SK-N-SH (cell line): ENCODE data around the gene NTNG2.

Source experiments
- CTCF ChIP-seq: fragments of 200-600 bp; sonication (generic); IDR thresholded peaks from 2 replicates; pipeline ENCODE4 v1.6.1; 2017; ENCODE audit warnings: antibody characterized with exemption, mild to moderate bottlenecking, moderate library complexity
- FOXM1 ChIP-seq: IDR thresholded peaks from 2 replicates; pipeline ENCODE4 v1.4.0; 2012; ENCODE audit warnings: low read depth, mild to moderate bottlenecking
- GABPA ChIP-seq: IDR thresholded peaks from 2 replicates; pipeline ENCODE4 v1.4.0; 2012; ENCODE audit warnings: low read depth, mild to moderate bottlenecking
- IRF3 ChIP-seq: fragments of 150-350 bp; IDR thresholded peaks from 2 replicates; pipeline ENCODE4 v1.6.1; 2016; ENCODE audit warnings: mild to moderate bottlenecking, low read depth, low read length
- PBX3 ChIP-seq: IDR thresholded peaks from 2 replicates; pipeline ENCODE4; 2012
- POLR2AphosphoS5 ChIP-seq: IDR thresholded peaks from 2 replicates; pipeline ENCODE4 v1.6.1; 2012; ENCODE audit warnings: low read depth, low read length
- SIN3A ChIP-seq: IDR thresholded peaks from 2 replicates; pipeline ENCODE4 v1.6.1; 2012; ENCODE audit warnings: low read depth, mild to moderate bottlenecking, low read length, moderate library complexity, borderline replicate concordance
- TAF1 ChIP-seq: IDR thresholded peaks from 2 replicates; pipeline ENCODE4 v1.6.1; 2012; ENCODE audit warnings: low read depth, mild to moderate bottlenecking, low read length, moderate library complexity, borderline replicate concordance
- TEAD4 ChIP-seq: IDR thresholded peaks from 2 replicates; pipeline ENCODE4 v1.4.0; 2012; ENCODE audit warnings: mild to moderate bottlenecking, borderline replicate concordance; ENCODE audit not compliant: insufficient read depth
- USF2 ChIP-seq: fragments of 150-350 bp; IDR thresholded peaks from 2 replicates; pipeline ENCODE4 v1.6.1; 2017; ENCODE audit warnings: antibody characterized with exemption, low read length, low read depth, borderline replicate concordance
- TF ChIP-seq, protein P1 (sequence below): IDR thresholded peaks from 2 replicates; pipeline ENCODE4 v1.4.0; 2012; ENCODE audit warnings: low read depth
- TF ChIP-seq, protein P2 (sequence below): IDR thresholded peaks from 2 replicates; pipeline ENCODE4 v1.4.0; 2012; ENCODE audit warnings: low read depth, borderline replicate concordance
- TF ChIP-seq, protein P3 (sequence below): IDR thresholded peaks from 2 replicates; pipeline ENCODE4 v1.4.0; 2012; ENCODE audit warnings: low read depth, borderline replicate concordance

DNA sequence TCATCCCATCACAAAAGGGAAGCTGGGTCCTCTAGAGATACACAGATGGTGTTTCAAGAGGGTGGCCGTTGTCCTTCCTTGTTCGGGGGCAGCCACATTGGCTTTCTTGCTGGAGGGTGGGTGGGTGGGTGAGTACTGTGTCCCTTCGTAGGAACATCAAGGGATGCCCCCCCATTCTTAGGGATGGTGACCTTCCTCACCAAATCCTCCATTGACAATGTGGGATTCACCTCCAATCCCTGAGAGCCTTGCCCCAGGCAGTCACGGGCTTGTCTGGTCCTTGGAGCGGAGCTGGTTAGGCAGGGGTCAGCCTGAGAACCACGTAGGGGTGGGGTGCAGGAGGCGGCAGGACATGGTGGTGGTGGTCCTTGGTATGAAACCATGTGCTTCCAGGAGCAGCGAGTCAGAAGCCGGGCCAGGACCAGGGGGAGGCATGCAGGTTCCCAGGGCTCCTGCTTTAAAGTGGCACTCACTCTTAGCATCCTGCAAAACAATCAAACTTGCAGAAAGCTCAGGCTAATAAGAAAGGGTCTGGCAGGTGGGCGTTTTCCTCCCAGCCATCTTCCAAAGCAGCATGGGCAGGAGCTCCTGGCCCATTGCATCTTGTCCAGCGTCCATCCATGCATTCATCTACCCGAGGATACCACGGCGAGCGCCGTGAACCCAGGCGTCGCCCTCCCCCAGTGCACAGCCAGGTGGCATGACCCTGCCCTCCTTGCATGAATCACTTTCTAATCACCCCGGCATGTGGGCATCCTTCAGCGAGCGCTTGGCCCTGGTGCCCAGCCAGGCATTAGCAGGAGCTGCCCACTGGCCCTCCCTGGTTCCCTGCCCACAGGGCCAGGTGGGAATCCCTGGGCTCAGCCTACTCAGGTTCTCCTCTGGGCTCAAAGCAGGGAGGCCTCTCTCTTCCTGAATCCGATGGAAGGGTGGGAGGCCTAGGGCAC, 76.4 kb downstream of the NTNG2 start:
- TF ChIP-seq PBX3 (no peak), CTCF (no peak), TEAD4 (no peak), GABPA (no peak), IRF3 (no peak), FOXM1 (no peak), TAF1 (no peak), POLR2AphosphoS5 (no peak), SIN3A (no peak), USF2 (no peak)
- TF ChIP-seq, protein P1, sequence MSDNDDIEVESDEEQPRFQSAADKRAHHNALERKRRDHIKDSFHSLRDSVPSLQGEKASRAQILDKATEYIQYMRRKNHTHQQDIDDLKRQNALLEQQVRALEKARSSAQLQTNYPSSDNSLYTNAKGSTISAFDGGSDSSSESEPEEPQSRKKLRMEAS: no peak
- TF ChIP-seq, protein P2, sequence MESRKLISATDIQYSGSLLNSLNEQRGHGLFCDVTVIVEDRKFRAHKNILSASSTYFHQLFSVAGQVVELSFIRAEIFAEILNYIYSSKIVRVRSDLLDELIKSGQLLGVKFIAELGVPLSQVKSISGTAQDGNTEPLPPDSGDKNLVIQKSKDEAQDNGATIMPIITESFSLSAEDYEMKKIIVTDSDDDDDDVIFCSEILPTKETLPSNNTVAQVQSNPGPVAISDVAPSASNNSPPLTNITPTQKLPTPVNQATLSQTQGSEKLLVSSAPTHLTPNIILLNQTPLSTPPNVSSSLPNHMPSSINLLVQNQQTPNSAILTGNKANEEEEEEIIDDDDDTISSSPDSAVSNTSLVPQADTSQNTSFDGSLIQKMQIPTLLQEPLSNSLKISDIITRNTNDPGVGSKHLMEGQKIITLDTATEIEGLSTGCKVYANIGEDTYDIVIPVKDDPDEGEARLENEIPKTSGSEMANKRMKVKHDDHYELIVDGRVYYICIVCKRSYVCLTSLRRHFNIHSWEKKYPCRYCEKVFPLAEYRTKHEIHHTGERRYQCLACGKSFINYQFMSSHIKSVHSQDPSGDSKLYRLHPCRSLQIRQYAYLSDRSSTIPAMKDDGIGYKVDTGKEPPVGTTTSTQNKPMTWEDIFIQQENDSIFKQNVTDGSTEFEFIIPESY: no peak
- TF ChIP-seq, protein P3, sequence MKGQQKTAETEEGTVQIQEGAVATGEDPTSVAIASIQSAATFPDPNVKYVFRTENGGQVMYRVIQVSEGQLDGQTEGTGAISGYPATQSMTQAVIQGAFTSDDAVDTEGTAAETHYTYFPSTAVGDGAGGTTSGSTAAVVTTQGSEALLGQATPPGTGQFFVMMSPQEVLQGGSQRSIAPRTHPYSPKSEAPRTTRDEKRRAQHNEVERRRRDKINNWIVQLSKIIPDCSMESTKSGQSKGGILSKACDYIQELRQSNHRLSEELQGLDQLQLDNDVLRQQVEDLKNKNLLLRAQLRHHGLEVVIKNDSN: no peak
